Stromal cell of bone marrow (primary cell): ENCODE measurements around the gene PNMT.

Experiments
- DNase-seq: peaks from one replicate; pipeline ENCODE4 v3.0.0-alpha.2; 2012; ENCODE audit warnings: low read depth

Gene PNMT

GRCh38 chr17:39669897-39670735 lies 1.9 kb downstream of the PNMT start:
- no peak for DNase-seq

GRCh38 chr17:39670746-39671145 lies 2.5 kb downstream of the PNMT start:
- no peak for DNase-seq

GRCh38 chr17:39671651-39672521 lies 3.6 kb downstream of the PNMT start:
- no peak for DNase-seq

GRCh38 chr17:39672522-39673334 lies 4.5 kb downstream of the PNMT start:
- DNase-seq, result no peak

GRCh38 chr17:39673335-39674081 lies 5.3 kb downstream of the PNMT start:
- no peak for DNase-seq

- DNase-seq, result no peak
Measured at GRCh38 chr17:39674179-39674578, 5.9 kb downstream of the PNMT start.

- no peak for DNase-seq
Measured at GRCh38 chr17:39674702-39675389, 6.6 kb downstream of the PNMT start.

- DNase-seq, result no peak
Measured at GRCh38 chr17:39675390-39676082, 7.3 kb downstream of the PNMT start.

- DNase-seq, result no peak
Measured at GRCh38 chr17:39676198-39676819, 8.1 kb downstream of the PNMT start.

- DNase-seq, result no peak
Measured at GRCh38 chr17:39677072-39677471, 8.8 kb downstream of the PNMT start.

GRCh38 chr17:39677542-39678339 lies 9.5 kb downstream of the PNMT start:
- no peak for DNase-seq

GRCh38 chr17:39678340-39679116 lies 10.3 kb downstream of the PNMT start:
- DNase-seq, result no peak

- no peak for DNase-seq
Measured at GRCh38 chr17:39679521-39680192, 11.4 kb downstream of the PNMT start.

GRCh38 chr17:39683295-39683939 lies 15.2 kb downstream of the PNMT start:
- no peak for DNase-seq

- DNase-seq, result no peak
Measured at GRCh38 chr17:39684369-39685192, 16.3 kb downstream of the PNMT start.

GRCh38 chr17:39687101-39687545 lies 18.9 kb downstream of the PNMT start:
- DNase-seq, result no peak
